ENCODE measurements around the gene TNPO1. TPM values are rescaled to one million over a fixed set of nuclear protein-coding genes. Genes with fewer than 3 reads are reported as not detected.

The TNPO1 gene
- total and polyA plus RNA-seq, 4 donors: 5.7 to 95.8 (median 29.2) TPM

GRCh38 chr5:72811849-72812248, 4.6 kb upstream of the TNPO1 start:
- H3K9ac ChIP-seq (ENCODE audit: low read depth in 1 of 2, low read length in 2 of 2): no peak overlapping the region
- DNase-seq (ENCODE audit: low spot score): no peak
- peaks cover 0 to 5% (median 2%) of the 10 kb centered on the region in 4 donors for H3K9me3 ChIP-seq (ENCODE audit: control insufficient read depth in 4 of 4, low read length in 3 of 4)
- no peaks in the 10 kb centered on the region for H3K27me3 ChIP-seq (ENCODE audit: control insufficient read depth in 4 of 4, insufficient read depth in 4 of 4, low read length in 3 of 4)
- 89% methylated on average over 1 of the region's 1 CpG for WGBS
- no peak for TF ChIP-seq JUND (IDR thresholded peaks at IDR 0.05)
- no peak for TF ChIP-seq TAF1 (conservative IDR thresholded peaks at IDR 0.05)
- no peak for TF ChIP-seq ATF3 (IDR thresholded peaks at IDR 0.05)
- H3K27ac ChIP-seq (ENCODE audit: low read depth in 1 of 2, low read length in 2 of 2): no peak overlapping the region
- peaks cover 0 to 7% (median 3%) of the 10 kb centered on the region in 4 donors for H3K4me1 ChIP-seq (ENCODE audit: control insufficient read depth in 4 of 4, insufficient read depth in 4 of 4, low read length in 3 of 4)
- no peaks in the 10 kb centered on the region for H3K36me3 ChIP-seq (ENCODE audit: control insufficient read depth in 4 of 4, insufficient read depth in 3 of 4, low read depth in 1 of 4, low read length in 3 of 4)
- no peak overlapping the region for H3K4me3 ChIP-seq (ENCODE audit: low read depth in 1 of 3, low read length in 3 of 3)

GRCh38 chr5:72812488-72812887, 4.0 kb upstream of the TNPO1 start:
- TF ChIP-seq RXRA (IDR thresholded peaks at IDR 0.05) (no peak), JUND (IDR thresholded peaks at IDR 0.05) (no peak)
- Histone ChIP-seq H3K27ac (ENCODE audit: low read depth in 1 of 2, low read length in 2 of 2) (no peak overlapping the region), H3K36me3 (ENCODE audit: control insufficient read depth in 4 of 4, insufficient read depth in 3 of 4, low read depth in 1 of 4, low read length in 3 of 4) (no peaks in the 10 kb centered on the region), H3K4me1 (ENCODE audit: control insufficient read depth in 4 of 4, insufficient read depth in 4 of 4, low read length in 3 of 4) (peaks cover 0 to 11% (median 5%) of the 10 kb centered on the region in 4 donors), H3K4me3 (ENCODE audit: low read depth in 1 of 3, low read length in 3 of 3) (no peak overlapping the region), H3K9ac (ENCODE audit: low read depth in 1 of 2, low read length in 2 of 2) (no peak overlapping the region), H3K9me3 (ENCODE audit: control insufficient read depth in 4 of 4, low read length in 3 of 4) (peaks cover 0 to 5% (median 2%) of the 10 kb centered on the region in 4 donors), H3K27me3 (ENCODE audit: control insufficient read depth in 4 of 4, insufficient read depth in 4 of 4, low read length in 3 of 4) (no peaks in the 10 kb centered on the region)
- WGBS: 86% methylated on average over 1 of the region's 1 CpG
- no peak for DNase-seq (ENCODE audit: low spot score)

GRCh38 chr5:72814104-72814503, 2.4 kb upstream of the TNPO1 start:
- no peak overlapping the region for H3K4me3 ChIP-seq (ENCODE audit: low read depth in 1 of 3, low read length in 3 of 3)
- no peaks in the 10 kb centered on the region for H3K36me3 ChIP-seq (ENCODE audit: control insufficient read depth in 4 of 4, insufficient read depth in 3 of 4, low read depth in 1 of 4, low read length in 3 of 4)
- no peak overlapping the region for H3K27ac ChIP-seq (ENCODE audit: low read depth in 1 of 2, low read length in 2 of 2)
- H3K9ac ChIP-seq (ENCODE audit: low read depth in 1 of 2, low read length in 2 of 2): no peak overlapping the region
- peaks cover 0 to 17% (median 12%) of the 10 kb centered on the region in 4 donors for H3K4me1 ChIP-seq (ENCODE audit: control insufficient read depth in 4 of 4, insufficient read depth in 4 of 4, low read length in 3 of 4)
- no peaks in the 10 kb centered on the region for H3K27me3 ChIP-seq (ENCODE audit: control insufficient read depth in 4 of 4, insufficient read depth in 4 of 4, low read length in 3 of 4)
- no peak for TF ChIP-seq EGR1 (IDR thresholded peaks at IDR 0.05; ENCODE audit: low read depth in 2 of 2)
- TF ChIP-seq JUND (IDR thresholded peaks at IDR 0.05): no peak
- TF ChIP-seq RAD21 (IDR thresholded peaks at IDR 0.05): no peak
- no peak for TF ChIP-seq FOXA2 (IDR thresholded peaks at IDR 0.05)
- no peak for TF ChIP-seq HNF4A (conservative IDR thresholded peaks at IDR 0.05)
- no peak for TF ChIP-seq FOXA1 (IDR thresholded peaks at IDR 0.05)
- no peak for TF ChIP-seq RXRA (IDR thresholded peaks at IDR 0.05)
- TF ChIP-seq YY1 (IDR thresholded peaks at IDR 0.05): no peak
- TF ChIP-seq GABPA (IDR thresholded peaks at IDR 0.05 in 1 of 2, conservative IDR thresholded peaks at IDR 0.05 in 1 of 2): no peak
- no peak for TF ChIP-seq REST (IDR thresholded peaks at IDR 0.05)
- no peak for TF ChIP-seq MAX (IDR thresholded peaks at IDR 0.05)
- no peak for TF ChIP-seq CTCF (IDR thresholded peaks at IDR 0.05; ENCODE audit: low read depth, low read length, missing input control)
- TF ChIP-seq TAF1 (conservative IDR thresholded peaks at IDR 0.05): no peak
- DNase-seq (ENCODE audit: low spot score): no peak
- H3K9me3 ChIP-seq (ENCODE audit: control insufficient read depth in 4 of 4, low read length in 3 of 4): peaks cover 0 to 3% (median 0%) of the 10 kb centered on the region in 4 donors
